ENCODE results near the gene MMS19.
A peak's percentile ranks its signal among the peaks of the same experiment; 100 is the strongest.
"Not testable (repeated sequence)": the region's sequence is repeated elsewhere in the genome, so short reads cannot be mapped to it uniquely, and the experiment has no call there.

Gene MMS19

GRCh38 chr10:97528876-97529275 is 30.7 kb upstream of the MMS19 start:
- not testable (repeated sequence) for DNase-seq

GRCh38 chr10:97525683-97526110 is 27.5 kb upstream of the MMS19 start:
- no peak for DNase-seq

GRCh38 chr10:97525086-97525485 is 26.9 kb upstream of the MMS19 start:
- no peak for DNase-seq

GRCh38 chr10:97522937-97523336 is 24.7 kb upstream of the MMS19 start:
- DNase-seq = no peak

GRCh38 chr10:97522071-97522470 is 23.8 kb upstream of the MMS19 start:
- DNase-seq = no peak

GRCh38 chr10:97520978-97521761 is 22.9 kb upstream of the MMS19 start:
- DNase-seq = no peak

- DNase-seq = no peak
Measured at GRCh38 chr10:97520520-97520919, 22.3 kb upstream of the MMS19 start.

- no peak for DNase-seq
Measured at GRCh38 chr10:97519342-97519741, 21.1 kb upstream of the MMS19 start.

- no peak for DNase-seq
Measured at GRCh38 chr10:97518301-97519043, 20.2 kb upstream of the MMS19 start.

- DNase-seq = no peak
Measured at GRCh38 chr10:97517778-97518300, 19.6 kb upstream of the MMS19 start.

GRCh38 chr10:97517096-97517750 is 19.0 kb upstream of the MMS19 start:
- no peak for DNase-seq

GRCh38 chr10:97515271-97515978 is 17.2 kb upstream of the MMS19 start:
- DNase-seq = no peak

- no peak for DNase-seq
Measured at GRCh38 chr10:97514344-97514743, 16.1 kb upstream of the MMS19 start.

- DNase-seq = no peak
Measured at GRCh38 chr10:97512993-97513392, 14.8 kb upstream of the MMS19 start.

GRCh38 chr10:97511711-97512440 is 13.7 kb upstream of the MMS19 start:
- DNase-seq = no peak

- DNase-seq = no peak
Measured at GRCh38 chr10:97510686-97511085, 12.5 kb upstream of the MMS19 start.

GRCh38 chr10:97509120-97509680 is 11.0 kb upstream of the MMS19 start:
- no peak for DNase-seq

- DNase-seq = no peak
Measured at GRCh38 chr10:97508342-97508741, 10.1 kb upstream of the MMS19 start.

GRCh38 chr10:97506199-97506991 is 8.2 kb upstream of the MMS19 start:
- peak; percentile 25 for DNase-seq

GRCh38 chr10:97505152-97505551 is 6.9 kb upstream of the MMS19 start:
- no peak for DNase-seq

GRCh38 chr10:97503406-97503805 is 5.2 kb upstream of the MMS19 start:
- no peak for DNase-seq
